T47D (cell line): ENCODE measurements around the gene AQP2.
"Not testable (repeated sequence)": the region's sequence is repeated elsewhere in the genome, so short reads cannot be mapped to it uniquely, and the experiment has no call there.

Experiments used
- DNase-seq, 2 experiments: peaks; one replicate each; pipeline versions ENCODE4 v3.0.0 to v3.0.0-alpha.2; 2011 to 2012; ENCODE audit warnings: low read depth in 1 of 2, low spot score in 1 of 2
- JUND ChIP-seq: IDR thresholded peaks from 2 replicates; pipeline ENCODE4 v1.6.1; 2012; ENCODE audit warnings: low read depth
- in situ Hi-C: cut with HindIII; loops from 2 replicates; pipeline ENCODE4 v1.10.0; 2016; ENCODE audit warnings: low sequenced_read_pairs, low pct_unique_long_range_greater_than_20kb

AQP2 gene

DNA sequence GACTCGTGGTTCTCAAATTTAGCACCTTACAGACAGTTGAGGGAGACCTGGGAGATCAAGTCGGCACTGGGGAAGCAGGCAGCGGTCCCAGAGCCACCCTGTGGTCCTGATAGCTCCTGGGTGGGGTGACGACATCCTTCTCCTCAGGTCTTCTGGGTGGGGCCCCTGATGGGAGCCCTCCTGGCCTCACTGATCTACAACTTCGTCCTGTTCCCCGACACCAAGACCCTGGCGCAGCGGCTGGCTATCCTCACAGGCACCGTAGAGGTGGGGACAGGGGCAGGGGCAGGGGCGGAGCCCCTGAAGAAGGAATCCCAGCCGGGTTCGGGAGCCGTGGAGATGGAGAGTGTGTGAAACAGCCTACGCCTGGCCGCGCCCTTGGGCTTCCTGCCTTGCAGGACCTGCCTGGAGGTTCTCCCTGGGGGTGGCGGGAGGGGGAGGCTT lies 24.8 kb downstream of the AQP2 start:
- in situ Hi-C loops = no loop called here
- no peak for TF ChIP-seq JUND
- no peak for DNase-seq

DNA sequence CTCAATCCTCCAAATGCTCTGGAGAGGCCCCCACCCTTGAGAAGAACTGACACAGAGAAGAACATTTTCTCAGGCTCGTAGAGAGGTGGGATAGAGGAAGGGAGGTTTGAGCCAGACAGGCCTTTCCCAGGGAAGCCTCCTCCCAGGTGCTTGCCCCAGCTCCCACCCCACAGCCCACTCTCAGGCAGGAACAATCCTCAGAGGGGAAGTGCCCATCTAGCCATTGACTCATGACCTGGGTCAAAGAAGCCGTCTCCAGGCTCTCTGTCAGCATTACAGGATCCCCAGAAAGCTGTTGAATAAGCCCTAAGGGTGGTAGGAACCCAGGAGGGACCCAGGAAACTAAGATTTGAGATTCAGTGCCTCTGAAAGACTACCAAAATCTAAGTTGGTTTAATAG lies 26.0 kb downstream of the AQP2 start:
- in situ Hi-C loops = no loop called here
- DNase-seq = no peak
- no peak for TF ChIP-seq JUND

DNA sequence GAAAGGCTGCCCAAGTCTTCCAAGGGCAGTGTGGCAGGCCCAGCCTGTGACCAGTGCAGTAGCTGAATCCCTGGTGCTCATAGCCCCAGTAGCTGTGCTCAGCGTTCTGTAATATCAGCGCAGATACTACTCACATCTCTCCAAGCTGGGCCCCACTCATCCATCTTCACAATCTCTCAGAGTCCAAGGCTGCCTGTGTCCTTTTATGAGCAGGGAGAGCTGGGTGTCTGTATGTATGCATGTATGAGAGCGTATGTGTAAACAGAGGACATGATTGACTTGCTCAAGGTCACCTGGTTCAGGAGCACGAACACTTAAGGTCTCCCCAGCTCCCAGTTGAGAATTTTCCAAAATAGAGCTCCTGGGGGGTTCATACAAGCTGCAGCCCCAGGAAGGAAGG lies 27.6 kb downstream of the AQP2 start:
- DNase-seq = no peak
- no peak for TF ChIP-seq JUND
- in situ Hi-C loops = no loop called here

DNA sequence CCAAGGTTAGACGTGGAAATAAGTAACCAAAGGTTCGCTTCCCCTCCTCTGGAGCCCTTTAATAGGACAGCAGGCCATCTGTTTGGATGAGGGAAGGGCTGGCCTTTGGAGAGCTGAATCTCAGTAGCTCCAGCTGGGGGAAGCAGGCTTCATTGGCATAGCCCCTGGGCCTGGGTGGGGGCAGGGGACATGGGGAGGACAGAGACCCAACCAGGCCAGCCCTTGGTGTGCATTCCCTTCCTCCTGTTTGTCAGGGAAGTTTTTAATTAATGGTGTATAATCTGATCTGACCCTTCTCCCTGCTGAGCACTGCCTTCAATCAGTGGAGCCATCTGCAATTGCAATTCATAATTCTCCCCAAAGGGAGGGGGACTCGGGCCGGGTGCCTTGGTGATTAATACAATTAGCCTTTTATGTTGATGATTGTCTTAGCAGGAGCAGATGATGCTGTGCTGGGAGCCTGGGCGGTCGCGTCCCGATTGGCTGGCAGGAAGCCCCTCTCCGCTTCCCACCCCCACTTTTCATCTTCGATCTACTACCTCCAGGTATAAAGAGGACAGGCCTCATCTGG lies 28.6 kb downstream of the AQP2 start:
- TF ChIP-seq JUND = no peak
- no peak for DNase-seq
- in situ Hi-C loops = no loop called here

DNA sequence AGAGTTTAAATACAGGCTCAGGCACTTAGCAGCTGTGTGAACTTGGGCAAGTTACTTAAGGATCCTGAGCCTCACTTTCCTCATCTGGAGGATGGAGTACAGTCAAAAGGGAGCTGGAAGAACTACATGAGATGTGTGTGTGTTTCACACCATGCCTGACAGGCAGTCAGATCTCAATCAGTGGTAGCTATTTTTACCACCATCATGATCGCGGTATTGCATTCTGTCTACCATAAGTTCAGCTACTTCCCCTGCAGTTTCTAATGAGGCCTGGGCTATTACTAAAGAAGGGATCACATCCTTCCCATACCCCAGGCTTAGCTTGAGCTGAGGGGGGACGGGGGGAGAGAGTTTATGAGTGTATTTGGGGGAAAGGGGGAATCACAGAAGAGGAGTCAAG lies 29.3 kb downstream of the AQP2 start:
- TF ChIP-seq JUND = no peak
- in situ Hi-C loops = no loop called here
- no peak for DNase-seq

DNA sequence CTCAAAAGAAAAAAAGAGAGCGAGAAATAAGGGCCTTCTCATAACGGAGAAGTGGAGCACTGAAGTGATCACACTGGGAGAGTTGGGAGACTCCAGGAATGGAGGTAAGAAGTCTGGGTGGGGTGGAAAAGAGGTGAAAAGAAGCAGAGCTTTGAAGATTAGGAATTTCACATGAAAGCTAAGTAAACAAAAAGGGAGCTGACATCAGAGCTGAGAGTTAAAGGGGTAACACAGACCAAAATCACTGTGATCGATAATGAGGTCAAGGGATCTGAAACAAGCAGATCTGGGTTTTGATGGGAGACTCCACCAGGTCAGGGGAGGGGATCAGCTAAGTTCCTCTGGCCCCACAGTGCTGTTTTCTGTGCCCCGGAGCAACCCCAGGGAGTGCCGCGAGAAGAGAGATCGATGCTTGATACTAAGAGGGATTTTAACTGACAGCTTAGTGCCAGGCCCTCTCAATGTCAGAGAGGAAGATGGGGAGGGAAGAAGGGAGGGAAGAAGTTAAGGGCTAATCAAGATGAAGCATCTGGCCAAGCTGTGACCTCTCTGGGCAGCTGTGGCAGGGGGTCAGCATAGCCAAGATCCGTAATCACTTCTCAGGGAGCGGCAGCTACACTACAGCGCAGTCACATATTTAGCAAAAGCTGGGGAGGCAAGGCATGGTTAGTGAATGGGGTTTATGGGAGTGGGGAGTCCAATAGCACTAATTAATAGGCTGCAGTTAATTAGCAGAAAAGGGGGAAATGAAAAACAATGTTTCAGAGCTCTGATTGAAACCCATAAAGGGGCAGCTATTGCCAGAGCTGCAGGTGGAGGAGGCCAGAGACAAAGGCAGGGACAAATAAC lies 30.2 kb downstream of the AQP2 start:
- TF ChIP-seq JUND = no peak
- no peak for DNase-seq
- in situ Hi-C loops = no loop called here

DNA sequence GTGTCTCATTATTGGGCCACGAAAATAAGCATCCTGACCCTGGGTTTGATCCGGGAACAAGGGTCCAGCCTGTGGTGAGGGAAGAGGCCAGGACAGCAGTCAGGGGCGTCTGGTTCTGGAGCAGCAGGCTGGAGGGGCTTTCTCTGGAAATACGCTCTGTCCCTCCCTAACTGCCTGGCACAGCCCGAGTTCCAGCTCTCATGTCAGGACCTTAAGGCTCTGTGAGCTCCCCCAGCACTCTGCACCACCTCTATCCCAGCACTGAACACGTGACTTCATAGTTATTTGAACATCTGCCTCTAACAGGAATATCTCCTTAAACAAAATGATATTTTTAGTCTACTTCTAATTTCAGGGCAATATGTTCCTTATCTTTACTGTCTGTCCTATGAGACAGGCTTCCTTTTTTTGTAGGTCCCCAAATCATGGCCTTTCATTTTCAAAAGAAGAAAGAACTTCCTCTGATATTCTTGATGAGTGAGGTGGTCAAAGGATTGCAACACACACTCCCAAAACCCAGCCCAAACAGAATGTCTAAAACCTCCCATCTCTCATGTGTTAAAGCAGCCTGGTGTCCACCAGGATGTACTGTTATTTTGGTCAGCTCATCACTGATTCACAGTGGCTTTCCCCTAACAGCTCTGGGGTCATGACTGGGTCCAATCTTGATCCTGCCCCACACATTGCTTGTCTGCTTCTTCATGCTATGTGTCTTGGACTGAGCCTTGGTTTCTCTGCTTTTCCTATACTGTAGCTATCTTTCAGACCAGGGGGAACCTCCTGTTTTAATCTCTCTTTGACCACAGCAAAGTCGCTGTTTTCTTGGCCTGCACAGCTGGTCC lies 31.9 kb downstream of the AQP2 start:
- no peak for TF ChIP-seq JUND
- in situ Hi-C loops = no loop called here
- DNase-seq = no peak

DNA sequence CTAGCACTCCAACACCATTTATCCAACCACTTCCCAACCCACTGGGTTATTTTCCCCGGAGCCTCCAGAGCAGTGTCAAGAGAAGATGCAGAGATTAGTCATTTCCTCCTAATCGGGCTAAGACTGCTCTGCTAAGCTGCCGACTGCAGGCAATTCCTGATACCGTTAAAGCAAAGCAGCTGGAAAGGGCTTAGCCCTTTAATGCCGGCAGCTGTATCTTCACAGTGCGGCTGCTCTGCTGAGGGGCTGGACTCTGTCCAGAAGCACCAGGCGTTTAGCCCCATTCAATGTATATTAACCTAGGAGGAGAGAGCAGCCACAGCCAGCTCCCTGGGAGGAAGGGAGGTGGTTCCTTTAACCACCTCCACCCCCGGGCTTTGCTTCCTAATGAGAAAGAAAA lies 33.4 kb downstream of the AQP2 start:
- DNase-seq = no peak
- TF ChIP-seq JUND = no peak
- in situ Hi-C loops = no loop called here

DNA sequence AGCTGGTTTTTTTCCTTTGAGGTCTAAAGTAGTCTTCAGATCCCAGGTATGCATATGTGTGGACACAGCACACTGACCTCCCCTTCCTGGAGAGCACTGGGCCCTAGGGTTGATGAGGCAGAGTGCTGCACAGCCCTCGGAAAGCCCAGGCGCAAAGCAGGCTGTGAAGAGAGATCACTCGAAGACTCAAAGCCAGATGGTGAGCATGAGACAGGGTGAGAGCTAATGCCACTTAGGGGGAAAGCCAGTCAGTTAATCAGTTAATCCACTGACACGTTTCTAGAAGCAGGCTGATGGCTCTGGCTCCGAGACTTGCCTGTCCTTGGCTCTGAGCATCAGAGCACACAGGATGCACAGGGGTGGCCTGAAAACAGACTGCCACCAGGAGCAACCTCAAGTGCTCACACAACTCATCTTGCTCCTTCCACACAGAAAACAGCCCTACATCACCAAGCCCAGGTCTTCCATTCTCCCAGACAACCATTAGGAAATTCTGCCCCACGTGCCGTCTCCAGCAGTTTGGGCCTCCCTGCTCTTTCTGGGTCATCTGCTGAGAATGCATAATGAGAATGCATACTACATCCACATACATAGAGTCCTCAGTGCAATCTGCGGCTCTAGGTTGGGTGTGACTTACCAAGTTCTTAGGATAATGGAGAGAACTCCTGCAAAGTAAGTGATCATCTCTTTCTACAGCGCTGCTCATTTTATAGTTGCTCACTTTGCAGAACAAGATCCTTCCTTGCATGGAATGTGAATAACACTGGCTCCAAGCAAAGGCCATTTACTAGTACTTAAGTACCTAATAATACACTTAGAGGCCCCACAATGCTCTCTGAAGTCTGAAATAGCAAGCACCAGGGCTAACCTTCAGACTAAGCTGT lies 34.2 kb downstream of the AQP2 start:
- no peak for DNase-seq
- in situ Hi-C loops = no loop called here
- no peak for TF ChIP-seq JUND

DNA sequence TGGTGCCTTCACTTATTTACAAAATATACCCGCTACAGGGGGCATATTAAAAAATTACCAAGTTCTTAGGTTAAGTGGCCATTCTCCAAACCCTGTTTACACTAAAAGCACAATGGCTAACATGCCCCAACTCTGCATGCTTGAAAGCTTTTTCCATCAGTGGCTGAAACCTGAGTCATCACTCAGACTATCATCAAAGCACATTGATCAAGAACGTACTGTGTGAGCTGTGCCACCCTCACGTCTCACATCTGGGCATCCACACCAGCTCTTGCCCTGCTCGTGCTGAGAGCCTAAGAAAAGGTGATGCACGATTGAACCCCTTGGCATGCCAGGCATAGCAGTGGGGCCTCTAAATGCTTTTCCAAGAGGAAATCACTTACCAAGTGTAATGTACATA lies 35.4 kb downstream of the AQP2 start:
- in situ Hi-C loops = no loop called here
- no peak for DNase-seq

DNA sequence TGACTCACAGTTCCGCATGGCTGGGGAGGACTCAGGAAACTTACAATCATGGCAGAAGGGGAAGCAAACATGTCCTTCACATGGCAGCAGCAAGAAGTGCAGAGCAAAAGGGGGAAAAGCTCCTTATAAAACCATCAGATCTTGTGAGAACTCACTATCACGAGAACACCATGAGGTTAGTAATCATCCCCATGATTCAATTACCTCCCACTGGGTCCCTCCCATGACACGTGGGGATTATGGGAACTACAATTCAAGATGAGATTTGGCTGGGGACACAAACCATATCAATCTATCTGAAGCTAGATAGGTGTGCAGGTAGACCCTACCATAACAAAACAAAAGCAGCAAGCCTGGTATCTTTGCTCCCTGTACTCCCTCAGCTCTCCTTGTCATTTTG lies 35.9 kb downstream of the AQP2 start:
- DNase-seq, in situ Hi-C loops: not testable (repeated sequence)

More for the DNA sequence above, 35.4 kb downstream of the AQP2 start:
- no peak for TF ChIP-seq JUND
